Measurements from ENCODE around the gene PIK3R5.

GRCh38 chr17:8967861-8968260, 2.4 kb upstream of the PIK3R5 start:
- TF ChIP-seq POLR2A (IDR thresholded peaks at IDR 0.05; ENCODE audit: low read length): no peak
- no peak for TF ChIP-seq GATA1 (IDR thresholded peaks at IDR 0.05; ENCODE audit: low read depth, low read length)

Measured in erythroblast (primary cell).